Hematopoietic multipotent progenitor cell treated with erythropoietin and hydrocortisone succinate and interleukin-3 and kit ligand, for 6 days (in vitro differentiated cells): ENCODE measurements around the gene HLA-DOB.

Source experiments
- DNase-seq: peaks from one replicate; pipeline ENCODE4 v3.0.0-alpha.2; 2015

Gene HLA-DOB

GRCh38 chr6:32816746-32817204 lies at the start of gene HLA-DOB:
HLA-DOB (minus strand) TSS chr6:32817002; CDS start chr6:32816951, 51 bp downstream.
- peak; percentile 40 for DNase-seq

DNA sequence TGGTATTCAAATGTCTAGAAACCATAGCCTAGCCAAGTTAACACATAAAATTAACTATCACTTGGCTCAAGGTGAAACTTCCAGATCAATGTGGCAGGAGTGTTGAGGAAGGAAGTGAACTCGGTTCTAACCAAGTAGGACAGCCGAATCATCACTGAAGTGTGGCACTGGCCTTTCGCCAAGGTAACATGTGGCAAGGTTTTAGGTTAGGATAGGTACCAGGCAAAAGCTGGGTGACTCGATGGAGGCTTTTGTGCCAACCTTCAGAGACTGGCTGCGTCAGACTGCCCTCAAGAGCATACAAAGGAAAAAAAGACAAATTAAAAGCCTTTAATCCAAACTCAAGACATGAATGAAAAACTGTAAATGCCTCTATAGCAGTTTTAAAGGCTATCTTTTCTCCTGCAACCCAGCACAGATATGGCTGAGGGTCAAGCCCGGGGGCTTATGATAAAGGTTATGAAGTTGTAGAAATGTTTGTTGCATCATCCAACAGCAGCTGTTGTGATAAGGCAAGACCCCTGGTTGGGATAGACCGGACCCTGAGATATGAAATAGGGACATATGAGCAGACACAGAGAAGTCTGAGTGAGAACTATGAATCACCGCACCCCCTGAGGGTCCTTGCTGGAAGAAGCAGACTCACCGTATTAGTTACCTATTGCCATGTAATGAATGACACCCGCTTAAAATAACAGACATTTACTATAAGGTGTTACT lies 49.1 kb upstream of the HLA-DOB start:
- no peak for DNase-seq

DNA sequence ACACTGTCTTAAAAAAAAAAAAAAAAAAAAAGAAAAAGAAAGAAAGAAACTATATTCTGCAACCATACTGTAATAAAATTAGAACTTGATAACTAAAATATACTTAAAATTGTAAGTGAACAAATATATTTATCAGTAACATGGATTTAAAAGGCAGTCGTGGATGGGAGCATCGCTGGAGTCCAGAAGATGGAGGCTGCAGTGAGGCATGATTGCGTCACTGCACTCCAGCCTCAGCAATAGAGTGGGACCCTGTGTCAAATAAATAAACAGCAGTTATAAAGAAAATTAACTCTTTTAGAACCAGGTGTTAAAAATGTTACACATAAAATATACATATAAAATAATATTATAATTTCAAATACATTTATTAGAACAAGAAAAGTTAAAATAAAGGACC lies 45.9 kb upstream of the HLA-DOB start:
- no peak for DNase-seq

DNA sequence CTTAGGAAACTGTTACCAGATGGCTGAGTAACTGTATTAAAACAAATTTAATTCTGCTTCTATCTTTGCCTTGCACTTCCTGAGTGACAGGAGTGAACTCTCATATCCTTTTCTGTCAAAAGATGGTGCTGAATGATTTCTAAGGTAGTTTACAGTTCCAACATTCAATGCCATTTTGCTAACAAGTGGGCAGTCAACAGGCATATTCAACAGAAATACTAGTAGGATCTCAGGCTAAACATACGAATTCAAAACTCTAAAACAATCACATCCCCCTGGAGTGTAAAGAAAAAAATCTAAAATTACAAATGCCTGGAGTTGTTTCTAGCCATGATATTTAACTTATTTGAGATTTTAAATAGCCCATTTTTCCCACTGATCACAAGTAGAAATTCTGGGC lies 43.9 kb upstream of the HLA-DOB start:
- no peak for DNase-seq

DNA sequence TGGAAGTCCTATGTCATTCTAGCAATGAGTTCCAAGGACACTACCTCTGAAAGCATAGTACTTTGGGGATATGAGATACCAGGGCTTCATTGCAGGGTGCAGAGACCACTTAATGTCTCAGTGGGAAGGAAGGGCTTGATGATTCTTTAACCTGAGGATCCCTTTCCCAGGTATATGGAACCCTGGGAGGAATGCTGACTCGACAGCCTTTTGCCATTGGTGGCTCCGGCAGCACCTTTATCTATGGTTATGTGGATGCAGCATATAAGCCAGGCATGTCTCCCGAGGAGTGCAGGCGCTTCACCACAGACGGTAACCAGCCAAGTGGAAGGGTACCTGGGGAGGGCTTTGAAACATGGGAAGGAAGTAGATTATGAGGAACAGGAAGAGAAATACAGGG lies 41.4 kb upstream of the HLA-DOB start:
- no peak for DNase-seq

- peak; percentile 83 for DNase-seq
Observed at GRCh38 chr6:32857156-32857891, 40.5 kb upstream of the HLA-DOB start.

GRCh38 chr6:32855467-32856174 lies 38.8 kb upstream of the HLA-DOB start:
- no peak for DNase-seq

DNA sequence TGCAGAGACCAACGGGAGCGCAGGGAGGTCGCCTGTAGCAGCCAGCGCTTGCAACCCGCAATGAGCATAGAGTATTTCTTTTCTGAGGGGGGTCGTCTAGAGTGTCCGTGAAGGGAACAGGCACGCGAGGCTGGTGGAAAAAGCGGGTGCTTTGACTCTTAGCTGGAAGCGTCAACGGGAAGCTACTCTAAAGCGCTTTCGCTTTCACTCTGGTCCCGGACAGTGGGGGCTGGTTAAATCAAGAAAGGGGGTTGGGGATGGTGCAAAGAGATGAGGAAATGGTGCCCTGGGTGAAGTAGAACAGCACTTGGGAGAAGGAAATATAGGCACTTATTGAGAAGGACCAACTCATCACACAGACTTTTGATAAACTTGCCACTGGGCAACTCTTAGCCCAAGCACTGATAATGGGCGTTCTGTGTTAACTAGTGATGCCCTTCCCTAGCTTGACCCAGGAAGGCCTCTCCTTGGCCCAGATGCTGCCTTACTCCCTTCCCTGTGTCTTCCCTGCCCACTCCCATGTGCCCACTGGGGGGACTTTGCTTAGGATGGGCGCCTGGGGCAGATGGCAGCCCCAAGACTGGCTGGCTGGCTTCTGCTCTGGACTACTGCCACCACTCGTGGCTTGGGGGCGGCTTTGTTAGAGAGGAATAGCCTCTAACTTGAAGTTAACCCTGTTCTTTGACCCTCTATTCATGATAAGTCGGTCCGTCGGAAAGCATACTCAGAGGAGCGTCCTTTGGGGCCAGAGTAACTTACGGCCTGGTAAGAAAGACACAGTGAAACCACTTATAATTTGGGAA lies 37.8 kb upstream of the HLA-DOB start:
- DNase-seq = peak; percentile 63

DNA sequence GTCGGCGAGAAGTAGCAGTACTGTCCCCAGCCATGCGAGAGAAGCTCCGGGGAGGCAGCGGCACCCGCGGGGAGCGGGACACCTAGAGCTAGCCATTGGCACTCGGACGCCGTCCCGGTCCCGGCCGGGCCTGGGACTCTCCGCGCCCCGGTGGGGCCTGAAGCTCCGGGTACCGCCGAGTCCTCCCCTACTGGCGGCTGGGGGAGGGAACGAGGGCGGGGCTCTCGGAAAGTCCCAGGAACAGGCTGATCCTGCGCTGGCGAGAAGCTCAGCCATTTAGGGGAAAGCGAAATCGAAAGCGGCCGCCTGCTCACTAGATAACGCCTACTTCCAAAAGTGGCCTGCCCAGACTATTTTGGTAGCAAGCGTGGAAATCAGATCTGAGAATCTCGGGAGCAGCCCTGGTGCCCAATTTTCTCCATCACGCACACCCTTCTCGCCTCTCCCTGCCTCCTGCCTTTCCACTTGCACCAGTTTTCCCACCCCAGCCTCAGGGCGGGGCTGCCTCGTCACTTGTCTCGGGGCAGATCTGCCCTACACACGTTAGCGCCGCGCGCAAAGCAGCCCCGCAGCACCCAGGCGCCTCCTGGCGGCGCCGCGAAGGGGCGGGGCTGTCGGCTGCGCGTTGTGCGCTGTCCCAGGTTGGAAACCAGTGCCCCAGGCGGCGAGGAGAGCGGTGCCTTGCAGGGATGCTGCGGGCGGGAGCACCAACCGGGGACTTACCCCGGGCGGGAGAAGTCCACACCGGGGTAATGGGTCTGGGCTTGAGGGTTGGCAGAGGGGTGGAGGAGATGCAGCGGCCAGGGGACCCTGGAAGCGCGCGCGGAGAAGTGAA lies 37.0 kb upstream of the HLA-DOB start, which contains the start of the genes PSMB9 and TAP1:
Gene PSMB9, plus strand, starts transcription at position 652 of the 835 bp plus-strand sequence. Its CDS starts 38 bp downstream, at position 690.
Gene TAP1, minus strand, starts transcription at position 164 of the 835 bp plus-strand sequence. Its CDS starts 68 bp downstream, at position 96.
- DNase-seq = peak; percentile 95

DNA sequence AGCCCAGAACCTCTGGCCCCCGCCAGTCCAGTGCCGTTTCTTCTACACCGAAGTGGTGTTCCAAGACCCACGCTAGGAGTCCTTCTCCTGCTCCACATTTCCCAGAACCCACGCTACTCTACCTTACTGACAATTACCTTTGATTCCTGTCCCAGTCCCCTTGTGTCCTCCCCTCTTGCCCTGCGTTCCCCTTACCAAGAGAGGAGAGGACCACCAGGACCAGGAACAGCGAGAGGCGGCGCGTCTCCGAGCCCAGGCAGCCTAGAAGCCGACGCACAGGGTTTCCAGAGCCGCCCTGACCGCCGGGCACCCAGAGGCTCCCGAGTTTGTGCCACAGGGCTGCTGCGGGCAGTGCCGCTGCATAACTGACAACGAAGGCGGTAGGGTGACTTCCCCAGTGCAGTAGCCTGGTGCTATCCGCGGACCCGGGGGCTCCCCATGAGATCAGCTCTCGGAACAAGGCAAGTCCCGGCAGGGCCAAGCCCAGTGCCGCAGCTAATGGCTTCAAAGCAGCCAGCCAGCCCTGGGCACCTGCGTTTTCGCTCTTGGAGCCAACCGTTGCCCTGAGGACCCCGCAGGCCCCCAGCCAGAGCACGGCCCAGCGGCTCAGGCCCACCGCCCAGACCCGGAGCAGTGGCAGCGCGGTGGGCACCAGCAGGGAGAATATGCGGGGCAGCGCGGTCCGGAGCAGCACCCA lies 36.2 kb upstream of the HLA-DOB start:
- peak; percentile 60 for DNase-seq

DNA sequence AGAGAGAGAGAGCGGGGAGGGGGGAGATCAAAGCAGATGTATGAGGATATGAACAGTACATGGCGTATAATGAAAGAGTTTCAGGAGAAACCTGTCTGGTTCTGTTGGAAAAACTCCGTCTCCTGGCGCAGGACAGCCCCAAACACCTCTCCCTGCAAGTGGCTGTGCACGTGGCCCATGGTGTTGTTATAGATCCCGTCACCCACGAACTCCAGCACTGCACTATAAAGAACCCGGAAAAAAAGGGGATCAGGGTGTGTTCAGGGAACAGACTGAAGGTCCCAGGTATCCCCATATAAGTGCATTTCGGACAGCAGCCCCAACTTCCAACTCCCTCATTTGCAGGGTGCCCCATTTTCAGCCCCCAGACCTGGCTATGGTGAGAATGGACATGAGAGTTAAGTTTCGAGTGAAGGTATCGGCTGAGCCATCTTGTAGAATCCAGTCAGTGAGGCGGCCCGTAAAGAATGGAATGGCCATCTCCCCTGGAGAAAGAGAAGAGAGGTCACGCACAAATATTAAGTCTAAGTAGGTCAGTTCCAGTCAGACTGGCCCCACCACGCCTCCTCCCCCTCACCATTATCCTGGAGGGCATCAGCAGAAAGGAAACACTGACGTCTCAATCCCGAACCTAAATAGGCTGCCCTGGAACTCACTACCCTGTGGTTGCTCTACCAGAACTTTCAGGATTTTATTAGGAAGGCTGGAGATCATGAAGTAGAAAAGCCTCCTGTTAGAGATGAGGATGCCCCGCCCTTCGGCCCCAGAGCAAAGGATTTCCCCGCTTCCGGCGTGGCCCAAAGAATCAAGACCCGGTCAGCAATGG lies 35.4 kb upstream of the HLA-DOB start:
- DNase-seq = peak; percentile 20

DNA sequence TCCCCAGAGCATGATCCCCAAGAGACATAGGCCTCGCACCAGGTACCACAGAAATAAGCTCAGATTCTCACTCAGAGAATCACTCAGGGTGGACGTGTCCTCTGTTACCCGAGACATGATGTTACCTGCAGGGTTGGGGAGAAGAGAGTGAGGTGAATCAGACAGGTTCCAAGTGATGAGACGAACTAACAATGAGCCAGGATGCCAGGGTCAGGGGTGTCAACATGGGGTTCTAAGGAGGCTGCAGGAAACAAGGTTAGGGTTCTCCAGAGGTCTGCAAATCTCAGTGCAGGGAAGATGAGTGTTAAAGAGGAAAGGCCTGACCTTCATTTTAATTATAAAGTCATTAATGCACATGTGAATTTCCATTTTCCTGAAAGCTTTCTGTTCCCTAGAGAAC lies 34.2 kb upstream of the HLA-DOB start:
- no peak for DNase-seq

- no peak for DNase-seq
Observed at GRCh38 chr6:32849126-32849525, 32.3 kb upstream of the HLA-DOB start.

DNA sequence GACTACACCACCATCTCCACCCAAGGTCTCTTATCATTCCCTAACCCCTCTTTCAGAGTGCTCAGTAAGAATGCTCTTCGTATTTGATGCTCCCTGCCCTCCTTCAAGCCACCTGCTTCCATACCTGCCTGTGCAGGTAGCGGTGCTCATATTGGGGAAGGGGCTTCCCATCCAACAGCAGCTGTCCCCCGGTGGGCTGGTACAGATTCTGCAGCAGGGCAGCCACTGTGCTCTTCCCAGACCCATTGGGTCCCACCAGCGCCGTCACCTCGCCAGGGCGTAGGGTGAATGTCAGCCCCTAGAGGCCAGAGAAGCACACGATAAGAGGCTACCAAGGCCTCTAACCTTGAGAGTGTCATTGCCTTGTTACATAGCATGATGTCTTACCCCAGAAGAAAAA lies 31.0 kb upstream of the HLA-DOB start:
- no peak for DNase-seq

GRCh38 chr6:32847004-32847403 lies 30.2 kb upstream of the HLA-DOB start:
- DNase-seq = no peak

DNA sequence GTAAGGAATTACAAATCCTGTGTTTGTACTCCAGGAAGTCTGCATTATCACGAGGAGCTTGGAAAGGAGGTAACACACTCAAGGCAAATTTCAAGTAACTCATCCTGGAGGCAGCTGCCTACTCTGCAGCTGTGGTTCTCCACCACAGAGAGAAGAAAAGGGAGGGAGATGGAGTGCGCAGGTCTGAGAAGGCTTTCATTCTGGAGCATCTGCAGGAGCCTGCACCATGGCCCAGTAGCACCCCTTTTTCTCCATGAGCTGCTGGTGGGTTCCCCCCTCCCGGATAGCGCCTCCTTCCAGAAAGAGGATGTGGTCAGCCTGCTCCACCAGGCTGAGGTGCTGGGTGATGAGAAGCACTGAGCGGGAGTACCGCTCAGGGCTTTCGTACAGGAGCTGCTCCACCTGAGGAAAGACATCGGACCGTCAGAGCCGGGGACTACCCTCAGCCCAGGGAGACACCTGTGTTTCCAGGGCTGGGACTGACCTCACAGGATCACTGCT lies 28.6 kb upstream of the HLA-DOB start:
- peak; percentile 42 for DNase-seq

- peak; percentile 27 for DNase-seq
Observed at GRCh38 chr6:32844839-32845383, 28.1 kb upstream of the HLA-DOB start.

DNA sequence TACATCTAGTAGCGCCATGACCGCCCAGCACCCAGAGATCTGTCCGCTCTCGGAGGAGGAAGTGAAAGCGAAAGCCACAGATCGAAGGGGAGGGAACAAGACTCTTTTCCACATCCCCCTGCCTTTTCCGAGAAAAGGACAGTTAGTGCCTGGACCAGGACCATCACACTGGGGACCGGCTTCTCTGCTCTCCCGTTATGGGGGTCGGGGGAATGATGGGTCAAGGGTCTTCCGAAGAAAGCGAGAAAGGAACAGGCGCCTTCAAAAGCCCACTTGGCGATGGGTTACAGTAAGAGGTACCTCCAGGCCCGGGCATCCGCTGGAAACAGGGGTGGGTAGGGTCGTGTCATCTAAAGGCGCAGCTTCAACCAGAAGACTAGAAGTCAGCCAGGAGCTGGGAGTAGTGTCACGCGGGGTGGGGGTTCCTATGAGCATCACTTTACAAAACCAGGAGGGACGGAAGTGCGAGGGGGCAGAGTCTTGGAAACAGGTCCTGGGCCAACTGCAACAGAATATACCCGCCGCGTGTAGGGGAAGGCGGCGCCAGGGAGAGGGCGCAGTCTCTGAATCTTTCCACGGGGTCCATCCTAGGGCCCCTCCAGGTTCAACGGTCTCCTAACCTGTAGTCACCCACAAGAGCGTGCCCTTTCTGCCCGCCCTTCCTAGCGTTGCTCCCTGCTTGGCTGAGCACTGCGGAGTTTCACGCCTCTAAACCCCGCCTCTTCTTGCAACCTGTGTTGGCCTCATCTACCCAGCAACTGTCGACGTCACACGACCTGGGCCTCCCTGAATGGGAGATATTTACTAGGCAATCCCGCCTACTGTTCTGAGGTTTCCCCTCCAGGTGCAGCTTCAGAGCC lies 27.4 kb upstream of the HLA-DOB start, which contains the start of gene PSMB8:
Gene PSMB8, minus strand, starts transcription at position 69 of the 860 bp plus-strand sequence. Its CDS starts 51 bp downstream, at position 18.
- DNase-seq = peak; percentile 98
